ENCODE data around the gene SLC25A40. TPM values are rescaled to one million over a fixed set of nuclear protein-coding genes. Genes with fewer than 3 reads are reported as not detected.
"Not testable (repeated sequence)": the region's sequence is repeated elsewhere in the genome, so short reads cannot be mapped to it uniquely, and the experiment has no call there.

The SLC25A40 gene, protein sequence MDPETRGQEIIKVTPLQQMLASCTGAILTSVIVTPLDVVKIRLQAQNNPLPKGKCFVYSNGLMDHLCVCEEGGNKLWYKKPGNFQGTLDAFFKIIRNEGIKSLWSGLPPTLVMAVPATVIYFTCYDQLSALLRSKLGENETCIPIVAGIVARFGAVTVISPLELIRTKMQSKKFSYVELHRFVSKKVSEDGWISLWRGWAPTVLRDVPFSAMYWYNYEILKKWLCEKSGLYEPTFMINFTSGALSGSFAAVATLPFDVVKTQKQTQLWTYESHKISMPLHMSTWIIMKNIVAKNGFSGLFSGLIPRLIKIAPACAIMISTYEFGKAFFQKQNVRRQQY
- total RNA-seq: 5.0 and 6.4 TPM in 2 replicates

DNA sequence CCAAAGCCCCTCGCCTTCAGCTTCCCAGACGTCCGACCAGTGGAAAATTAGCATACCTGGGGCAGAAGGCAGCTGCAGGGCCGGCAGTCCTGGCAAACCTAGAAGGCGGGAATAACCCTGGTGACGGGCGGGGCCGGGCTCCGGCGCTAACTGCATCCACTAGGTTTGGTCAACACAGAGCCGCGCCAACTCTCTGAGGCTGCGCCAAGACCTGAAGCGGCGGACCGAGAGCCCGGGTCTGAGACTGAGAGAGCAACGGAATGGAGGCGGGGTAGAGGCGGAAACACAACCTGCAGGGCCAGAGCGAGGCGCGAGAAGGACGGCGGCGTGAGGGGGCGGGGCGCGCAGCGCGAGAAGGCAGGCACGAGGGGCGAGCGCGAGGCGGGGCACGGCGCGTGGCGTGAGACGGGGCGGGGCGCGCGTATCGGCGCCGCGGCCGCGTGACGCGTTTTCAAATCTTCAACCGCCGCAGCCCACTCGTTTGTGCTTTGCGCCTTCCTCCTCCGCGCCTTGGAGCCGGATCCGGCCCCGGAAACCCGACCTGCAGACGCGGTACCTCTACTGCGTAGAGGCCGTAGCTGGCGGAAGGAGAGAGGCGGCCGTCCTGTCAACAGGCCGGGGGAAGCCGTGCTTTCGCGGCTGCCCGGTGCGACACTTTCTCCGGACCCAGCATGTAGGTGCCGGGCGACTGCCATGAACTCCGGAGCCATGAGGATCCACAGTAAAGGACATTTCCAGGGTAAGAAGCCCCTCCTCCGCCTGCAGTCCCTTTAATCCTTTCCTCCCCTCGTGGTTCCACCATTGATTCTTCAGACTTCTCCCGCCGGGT lies at the start of gene SLC25A40, which contains the start of gene DBF4:
Gene SLC25A40 (minus strand): TSS at position 321 of the 829 bp plus-strand sequence. CDS start 17,633 bp downstream, outside the sequence.
Gene DBF4 (plus strand): TSS at position 454 of the 829 bp plus-strand sequence. CDS start 240 bp downstream, at position 694.
- peak; percentile 71 to 93 for DNase-seq (ENCODE audit: low read depth in 2 of 2)

DNA sequence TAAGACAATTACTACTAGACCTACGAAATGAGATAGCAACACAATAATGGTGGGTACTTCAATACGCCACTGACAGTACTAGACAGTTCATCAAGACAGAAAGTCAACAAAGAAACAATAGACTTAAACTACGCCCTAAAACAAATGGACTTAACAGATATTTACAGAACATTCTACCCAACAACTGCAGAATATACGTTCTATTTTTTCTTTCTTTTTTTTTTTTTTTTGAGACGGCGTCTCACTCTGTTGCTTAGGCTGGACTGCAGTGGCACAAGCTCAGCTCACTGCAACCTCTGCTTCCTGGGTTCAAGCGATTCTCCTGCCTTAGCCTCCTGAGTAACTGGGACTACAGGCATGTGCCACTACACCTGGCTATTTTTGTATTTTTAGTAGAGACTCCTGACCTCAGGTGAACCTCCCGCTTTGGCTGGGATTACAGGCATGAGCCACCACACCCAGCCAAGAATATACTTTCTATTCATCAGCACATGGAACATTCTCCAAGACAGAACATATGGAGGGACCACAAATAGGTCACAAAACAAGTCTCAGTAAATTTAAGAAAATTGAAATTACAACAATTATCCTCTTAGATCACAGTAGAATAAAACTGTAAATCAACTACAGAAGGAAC lies 46.7 kb upstream of the SLC25A40 start:
- not testable (repeated sequence) for DNase-seq (ENCODE audit: low read depth in 2 of 2)

DNA sequence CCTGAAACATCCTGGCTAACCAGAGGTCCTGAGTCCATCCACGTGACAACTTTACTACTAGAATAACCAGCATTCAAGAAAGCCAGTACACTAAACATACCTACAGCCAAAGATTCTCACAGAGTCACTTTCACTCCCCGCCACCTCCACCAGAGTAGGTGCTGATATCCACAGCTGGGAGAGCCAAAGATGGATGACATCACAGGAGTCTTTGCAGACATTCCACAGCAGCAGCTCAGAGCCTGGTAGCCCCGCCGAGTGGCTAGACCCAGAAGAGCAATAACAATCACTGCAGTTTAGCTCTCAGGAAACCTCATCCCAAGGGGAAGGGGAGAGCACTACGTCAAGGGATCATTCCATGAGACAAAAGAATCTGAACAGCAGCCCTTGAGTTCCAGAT lies 44.4 kb upstream of the SLC25A40 start:
- DNase-seq (ENCODE audit: low read depth in 2 of 2): no peak

DNA sequence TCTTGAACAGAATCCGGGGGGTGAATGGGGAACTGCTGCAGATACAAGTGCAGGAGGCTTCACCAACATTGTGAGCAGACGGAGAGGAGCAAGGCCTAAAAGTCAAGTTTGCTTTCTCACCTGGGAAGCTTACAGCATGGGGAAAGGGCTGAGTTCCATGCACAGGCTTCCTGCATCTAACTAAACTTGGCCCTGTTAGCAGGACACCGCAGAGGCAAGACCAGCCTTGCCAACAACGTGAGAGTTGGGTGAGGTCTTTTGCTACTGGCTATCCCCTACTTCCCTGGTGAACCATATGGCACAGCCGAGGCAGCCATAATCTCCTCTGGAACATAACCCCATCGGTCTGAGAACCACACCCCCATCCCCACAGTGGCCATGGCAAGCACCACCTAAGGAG lies 43.7 kb upstream of the SLC25A40 start:
- DNase-seq (ENCODE audit: low read depth in 2 of 2): no peak

DNA sequence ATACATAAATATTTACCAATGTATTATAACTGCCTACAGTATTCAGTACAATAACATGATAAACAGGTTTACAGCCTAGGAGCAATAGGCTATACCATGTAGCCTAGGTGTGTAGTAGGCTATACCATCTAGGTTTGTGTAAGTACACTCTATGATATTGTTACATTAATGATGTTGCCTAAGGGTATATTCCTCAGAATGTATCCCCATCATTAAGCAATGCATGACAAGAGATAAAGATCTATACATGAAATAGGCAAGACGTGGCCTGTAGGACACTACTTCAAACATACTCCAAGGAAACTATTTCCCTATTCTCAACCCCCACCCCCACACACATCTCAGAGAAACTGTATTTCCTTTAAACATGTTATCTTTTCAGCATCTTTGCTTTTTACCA lies 42.6 kb upstream of the SLC25A40 start:
- no peak for DNase-seq (ENCODE audit: low read depth in 2 of 2)

- DNase-seq (ENCODE audit: low read depth in 2 of 2): no peak
These were observed 36.0 kb upstream of the SLC25A40 start for GRCh38 chr7:87912121-87912520.

DNA sequence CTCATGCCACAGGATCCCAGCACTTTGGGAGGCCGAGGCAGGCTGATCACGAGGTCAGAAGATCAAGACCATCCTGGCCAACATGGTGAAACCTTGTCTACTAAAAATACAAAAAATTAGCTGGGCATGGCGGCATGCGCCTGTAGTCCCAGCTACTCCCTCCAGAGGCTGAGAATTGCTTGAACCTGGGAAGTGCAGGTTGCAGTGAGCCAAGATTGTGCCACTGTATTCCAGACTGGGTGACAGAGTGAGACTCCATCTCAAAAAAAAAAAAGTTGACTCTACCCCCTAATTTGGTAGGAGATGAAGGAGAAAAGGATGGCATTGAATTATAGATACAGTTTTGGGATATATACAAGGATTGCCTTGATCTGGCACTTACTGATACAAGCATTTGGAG lies 32.7 kb upstream of the SLC25A40 start:
- not testable (repeated sequence) for DNase-seq (ENCODE audit: low read depth in 2 of 2)

- DNase-seq (ENCODE audit: low read depth in 2 of 2): not testable (repeated sequence)
These were observed 31.2 kb upstream of the SLC25A40 start for GRCh38 chr7:87907136-87907906.

DNA sequence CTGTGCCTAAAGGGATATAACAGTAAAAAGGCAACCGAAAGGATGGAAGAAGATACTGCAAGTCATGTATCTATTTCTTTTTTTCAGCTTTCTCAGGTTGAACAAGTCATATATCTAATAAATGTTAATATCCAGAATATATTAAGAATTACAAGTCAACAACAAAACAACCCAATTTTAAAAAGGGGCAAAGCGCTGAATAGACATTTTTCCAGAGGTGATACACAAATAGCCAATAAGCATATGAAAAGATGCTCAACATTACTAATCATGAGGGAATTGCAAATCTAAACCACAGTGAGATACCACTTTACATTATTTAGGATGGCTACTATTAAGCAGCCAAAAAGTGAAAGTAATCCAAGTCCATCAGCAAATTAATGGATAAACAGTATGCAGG lies 23.1 kb upstream of the SLC25A40 start:
- no peak for DNase-seq (ENCODE audit: low read depth in 2 of 2)

DNA sequence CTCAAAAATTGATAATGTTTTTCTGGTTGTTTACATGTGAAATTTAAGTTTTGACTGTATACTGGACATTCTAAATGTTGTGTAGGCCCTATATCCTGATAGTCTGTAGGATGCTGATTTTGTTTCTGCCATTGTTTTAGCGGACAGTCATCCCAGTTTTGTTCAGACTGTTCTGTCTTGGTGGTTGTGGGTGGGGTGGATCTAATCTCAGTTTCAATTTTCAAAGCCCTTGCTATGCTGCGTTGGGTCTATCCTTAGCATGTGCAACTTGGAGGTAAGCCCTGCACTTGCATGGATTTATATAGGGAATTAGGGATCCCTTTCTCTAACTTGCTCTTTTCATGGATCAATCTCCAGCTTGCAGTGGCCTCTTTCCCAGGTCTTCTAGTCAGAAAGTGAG lies 19.2 kb upstream of the SLC25A40 start:
- no peak for DNase-seq (ENCODE audit: low read depth in 2 of 2)

DNA sequence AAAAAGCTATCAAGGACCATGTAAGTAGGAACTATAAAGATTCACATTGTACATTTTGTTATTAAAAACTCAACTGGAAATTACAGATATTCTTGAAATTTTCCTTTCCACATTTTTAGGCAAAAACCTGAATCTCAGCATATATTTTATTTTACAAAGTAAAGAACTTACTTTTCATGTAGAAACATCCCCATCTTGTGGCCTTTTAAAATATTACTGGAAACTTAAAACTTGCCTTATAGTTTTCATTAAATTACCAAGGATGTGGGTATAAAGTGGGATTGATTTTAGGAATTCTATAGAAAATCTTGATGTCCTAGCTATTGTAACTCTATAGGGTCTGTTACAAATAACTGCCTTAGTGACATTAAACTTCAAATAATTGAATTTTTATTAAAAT lies 10.7 kb upstream of the SLC25A40 start:
- DNase-seq (ENCODE audit: low read depth in 2 of 2): peak; percentile 36 to 52

DNA sequence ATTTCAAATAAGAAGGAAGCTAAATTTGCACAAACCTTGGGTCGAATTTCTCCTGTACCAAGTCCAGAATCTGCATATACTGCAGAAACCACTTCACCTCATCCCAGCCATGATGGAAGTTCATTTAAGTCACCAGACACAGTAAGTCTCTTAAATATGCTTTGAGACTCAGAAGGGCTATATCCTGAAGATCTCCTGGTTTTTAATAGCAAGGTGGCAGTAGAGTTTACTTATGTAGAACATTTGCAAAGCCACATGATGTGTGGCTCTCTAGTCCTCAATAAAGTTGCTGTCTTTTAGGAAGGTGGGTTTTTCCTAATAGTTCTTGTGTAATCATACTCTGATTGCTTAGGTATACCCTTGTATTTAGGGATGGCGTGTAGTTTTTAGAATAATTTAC lies 8.9 kb upstream of the SLC25A40 start:
- no peak for DNase-seq (ENCODE audit: low read depth in 2 of 2)

DNA sequence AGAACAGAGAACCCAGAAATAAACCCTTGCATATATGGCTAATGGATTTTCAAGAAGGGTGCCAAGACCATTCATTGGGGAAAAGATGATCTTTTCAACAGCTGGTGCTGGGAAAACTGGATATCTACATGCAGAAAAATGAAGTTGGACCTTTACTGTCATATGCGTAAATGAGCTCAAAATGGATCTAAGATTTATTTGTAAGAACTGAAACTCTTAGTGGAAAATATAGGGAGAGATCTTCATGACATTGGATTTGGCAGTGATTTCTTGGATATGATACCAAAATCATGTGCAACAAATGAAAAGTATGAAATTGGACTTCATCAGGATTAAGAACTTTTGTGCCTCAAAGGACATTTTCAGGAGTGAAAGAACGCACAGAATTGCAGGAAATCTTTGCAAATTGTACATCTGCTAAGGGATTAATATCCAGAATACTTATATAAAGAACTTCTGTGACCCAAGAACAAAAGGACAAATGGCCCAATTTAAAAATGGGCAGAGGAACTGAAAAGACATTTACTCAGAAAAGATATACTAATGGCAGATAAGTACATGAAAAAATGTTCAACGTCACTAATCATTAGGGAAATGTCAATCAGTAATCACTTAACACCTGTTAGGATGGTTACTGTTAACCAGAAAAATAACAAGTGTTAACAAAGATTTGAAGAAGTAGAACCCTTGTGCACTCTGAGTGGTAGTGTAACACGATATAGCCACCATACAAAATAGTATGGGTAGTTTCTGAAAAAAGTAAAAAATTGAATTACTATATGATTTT lies 6.2 kb upstream of the SLC25A40 start:
- no peak for DNase-seq (ENCODE audit: low read depth in 2 of 2)

GRCh38 chr7:87878208-87878735 lies 2.1 kb upstream of the SLC25A40 start:
- DNase-seq (ENCODE audit: low read depth in 2 of 2): peak in 1 of 2 donors; percentile 7

GRCh38 chr7:87877366-87878040 lies 1.3 kb upstream of the SLC25A40 start:
- peak in 1 of 2 donors; percentile 4 for DNase-seq (ENCODE audit: low read depth in 2 of 2)

DNA sequence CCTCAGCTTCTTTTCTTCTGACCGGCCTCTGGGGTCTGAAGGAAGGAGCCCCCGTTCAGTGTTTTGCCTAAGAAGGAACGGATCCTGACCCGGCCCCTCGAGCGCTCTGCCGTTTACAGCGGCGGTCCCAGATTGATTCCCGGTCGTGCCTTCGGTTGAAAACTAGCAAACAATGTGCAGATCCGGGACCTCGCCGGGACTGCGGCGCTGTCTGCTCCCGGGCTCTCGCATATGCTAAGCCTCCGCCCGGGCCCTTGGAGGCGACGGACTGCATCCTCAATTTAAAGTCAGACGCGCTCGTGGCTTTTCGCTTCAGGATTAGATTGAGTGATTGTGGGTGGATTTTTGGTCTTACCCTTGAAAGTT lies 692 bp upstream of the SLC25A40 start:
- DNase-seq (ENCODE audit: low read depth in 2 of 2): peak; percentile 20 to 71

DNA sequence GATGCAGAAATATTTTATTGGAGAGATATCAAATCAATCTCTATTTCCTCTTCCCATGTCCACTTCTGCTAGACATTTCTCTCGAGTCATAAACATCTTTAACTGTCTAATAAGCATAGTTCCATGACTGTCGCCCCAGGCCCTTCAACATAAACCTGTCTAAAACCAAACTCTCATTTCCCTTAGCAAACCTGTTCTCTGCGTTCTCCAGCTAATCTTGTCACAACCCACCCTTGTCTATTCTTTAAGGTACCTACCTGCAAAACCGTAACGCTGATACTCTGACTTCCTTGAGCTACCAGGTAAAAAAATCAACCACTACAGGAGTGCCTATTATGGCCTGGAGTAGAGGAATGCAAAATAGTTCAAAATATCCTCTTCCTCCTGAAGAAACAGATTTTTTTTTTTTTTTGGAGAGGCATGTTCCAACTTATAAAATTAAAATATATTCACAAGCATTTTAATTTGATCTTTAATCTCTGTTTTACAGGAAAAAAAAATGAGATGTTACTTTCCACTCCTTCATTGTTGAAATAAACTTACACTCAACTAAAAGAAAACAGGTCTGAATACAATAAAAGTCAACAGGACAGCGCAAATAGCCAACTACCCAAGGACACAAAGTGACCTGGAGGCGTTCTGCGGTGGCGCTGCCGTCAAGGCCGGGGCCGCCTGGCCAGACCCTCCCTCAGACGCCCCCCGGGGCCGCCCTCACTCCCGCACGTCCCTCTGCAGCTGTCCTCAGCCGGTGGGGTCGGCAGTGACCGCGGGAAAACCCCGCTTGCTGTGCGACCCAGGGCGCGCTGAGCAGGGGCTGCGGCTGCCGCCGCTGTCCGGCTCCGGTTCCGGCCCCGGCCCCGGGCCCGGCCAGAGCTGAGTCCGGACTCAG lies 765 bp downstream of the SLC25A40 start:
- peak; percentile 3 to 5 for DNase-seq (ENCODE audit: low read depth in 2 of 2)

GRCh38 chr7:87874066-87874465 lies 2.1 kb downstream of the SLC25A40 start:
- no peak for DNase-seq (ENCODE audit: low read depth in 2 of 2)

DNA sequence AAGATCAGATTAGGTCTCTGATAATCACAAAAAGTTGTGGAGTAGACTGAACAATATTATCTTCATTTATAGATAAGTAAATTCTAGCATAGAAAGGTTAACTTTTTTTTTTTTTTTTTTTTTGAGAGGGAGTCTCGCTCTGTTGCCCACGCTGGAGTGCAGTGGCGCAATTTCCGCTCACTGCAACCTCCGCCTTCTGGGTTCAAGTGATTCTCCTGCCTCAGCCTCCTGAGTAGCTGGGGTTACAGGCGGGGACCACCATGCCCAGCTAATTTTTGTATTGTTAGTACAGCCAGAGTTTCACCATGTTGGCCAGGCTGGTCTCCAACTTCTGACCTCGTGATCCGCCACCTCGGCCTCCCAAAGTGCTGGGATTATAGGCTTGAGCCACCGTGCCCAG lies 2.8 kb downstream of the SLC25A40 start:
- not testable (repeated sequence) for DNase-seq (ENCODE audit: low read depth in 2 of 2)
